ENCODE results near the gene ILK. TPM values are rescaled to one million over a fixed set of nuclear protein-coding genes. Genes with fewer than 3 reads are reported as not detected.

ILK gene
- total and polyA plus RNA-seq, 10 of the 15 experiments (the other 5 are each of a cell fraction or from before 2014, with no cell fraction given): 51.8 to 163 (median 92.0) TPM

DNA sequence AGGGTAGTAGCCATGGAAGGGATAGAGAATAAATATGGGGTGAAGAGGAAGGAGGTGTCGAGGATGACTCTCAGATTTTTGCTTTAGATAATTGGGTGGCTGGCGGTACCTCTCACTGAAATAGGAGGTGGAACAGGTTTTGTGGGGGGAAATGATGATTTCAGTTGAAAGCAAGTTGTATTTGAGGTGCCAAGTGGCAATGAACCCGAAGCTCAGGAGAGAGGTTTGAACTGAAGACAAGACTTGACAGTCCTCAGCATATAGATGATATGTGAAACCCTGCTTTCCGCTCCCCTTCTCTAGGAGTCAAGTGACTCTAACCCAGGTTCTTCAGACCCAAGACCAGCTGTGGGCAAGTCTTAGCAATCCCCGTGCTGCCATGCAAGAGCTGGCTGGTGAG is 33.9 kb upstream of the ILK start (continued):
- TF ChIP-seq, protein P1, sequence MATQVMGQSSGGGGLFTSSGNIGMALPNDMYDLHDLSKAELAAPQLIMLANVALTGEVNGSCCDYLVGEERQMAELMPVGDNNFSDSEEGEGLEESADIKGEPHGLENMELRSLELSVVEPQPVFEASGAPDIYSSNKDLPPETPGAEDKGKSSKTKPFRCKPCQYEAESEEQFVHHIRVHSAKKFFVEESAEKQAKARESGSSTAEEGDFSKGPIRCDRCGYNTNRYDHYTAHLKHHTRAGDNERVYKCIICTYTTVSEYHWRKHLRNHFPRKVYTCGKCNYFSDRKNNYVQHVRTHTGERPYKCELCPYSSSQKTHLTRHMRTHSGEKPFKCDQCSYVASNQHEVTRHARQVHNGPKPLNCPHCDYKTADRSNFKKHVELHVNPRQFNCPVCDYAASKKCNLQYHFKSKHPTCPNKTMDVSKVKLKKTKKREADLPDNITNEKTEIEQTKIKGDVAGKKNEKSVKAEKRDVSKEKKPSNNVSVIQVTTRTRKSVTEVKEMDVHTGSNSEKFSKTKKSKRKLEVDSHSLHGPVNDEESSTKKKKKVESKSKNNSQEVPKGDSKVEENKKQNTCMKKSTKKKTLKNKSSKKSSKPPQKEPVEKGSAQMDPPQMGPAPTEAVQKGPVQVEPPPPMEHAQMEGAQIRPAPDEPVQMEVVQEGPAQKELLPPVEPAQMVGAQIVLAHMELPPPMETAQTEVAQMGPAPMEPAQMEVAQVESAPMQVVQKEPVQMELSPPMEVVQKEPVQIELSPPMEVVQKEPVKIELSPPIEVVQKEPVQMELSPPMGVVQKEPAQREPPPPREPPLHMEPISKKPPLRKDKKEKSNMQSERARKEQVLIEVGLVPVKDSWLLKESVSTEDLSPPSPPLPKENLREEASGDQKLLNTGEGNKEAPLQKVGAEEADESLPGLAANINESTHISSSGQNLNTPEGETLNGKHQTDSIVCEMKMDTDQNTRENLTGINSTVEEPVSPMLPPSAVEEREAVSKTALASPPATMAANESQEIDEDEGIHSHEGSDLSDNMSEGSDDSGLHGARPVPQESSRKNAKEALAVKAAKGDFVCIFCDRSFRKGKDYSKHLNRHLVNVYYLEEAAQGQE (IDR thresholded peaks at IDR 0.05; ENCODE audit: low read depth, low read length): no peak
- TF ChIP-seq MYB (IDR thresholded peaks at IDR 0.05; ENCODE audit: borderline replicate concordance, low read depth, low read length): no peak

DNA sequence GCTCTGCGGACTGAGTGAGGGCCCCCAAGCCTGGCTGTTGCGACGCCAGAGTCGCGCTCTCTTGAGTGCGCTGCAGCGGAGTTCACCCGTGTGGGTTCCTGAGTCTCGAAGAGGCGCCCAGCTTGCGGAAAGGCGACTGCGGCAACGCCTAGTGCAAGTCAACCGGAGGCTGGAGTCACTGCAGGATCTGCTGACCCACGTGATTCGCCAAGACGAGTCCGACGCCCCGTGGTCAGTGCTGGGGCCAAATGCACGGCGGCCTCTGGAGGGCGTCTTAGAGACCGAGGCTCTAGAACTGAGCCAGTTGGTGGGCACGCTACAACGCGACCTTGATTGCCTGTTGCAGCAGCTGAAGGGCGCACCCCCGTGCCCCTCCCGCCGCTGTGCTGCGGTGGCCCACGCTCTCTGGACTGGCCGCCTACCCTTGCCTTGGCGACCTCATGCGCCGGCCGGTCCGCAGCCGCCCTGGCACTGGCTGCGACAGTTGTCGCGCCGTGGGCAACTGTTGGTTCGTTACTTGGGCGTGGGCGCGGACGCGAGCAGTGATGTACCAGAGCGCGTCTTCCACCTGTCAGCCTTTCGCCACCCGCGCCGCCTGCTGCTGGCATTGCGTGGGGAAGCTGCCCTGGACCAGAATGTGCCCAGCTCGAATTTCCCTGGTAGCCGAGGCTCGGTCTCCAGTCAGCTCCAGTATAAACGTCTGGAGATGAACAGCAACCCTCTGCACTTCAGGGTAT is 32.7 kb upstream of the ILK start:
- H3K4me1 ChIP-seq (ENCODE audit: control insufficient read depth, insufficient read depth, low read length): no peaks in the 10 kb centered on the region
- intact Hi-C loops (cut with micrococcal nuclease; ENCODE audit: unreplicated experiment) (no loop called here), in situ Hi-C loops (cut with MboI) (no loop called here)
- SMC1A ChIA-PET (ENCODE audit: uncharacterized antibody, unreplicated experiment): no interaction called here
- BruUV-seq (replicated peaks): no TSS peak
- no peak overlapping the region for H2AFZ ChIP-seq (ENCODE audit: control insufficient read depth, low read depth, low read length)
- RAD21 ChIA-PET (ENCODE audit: unreplicated experiment): no interaction called here
- H3K4me2 ChIP-seq (ENCODE audit: control insufficient read depth, insufficient read depth): no peak overlapping the region
- WGBS (ENCODE audit: insufficient coverage, insufficient replicate concordance, low lambda C conversion rate, missing lambda C conversion rate): 97% methylated on average over 55 of the region's 62 CpGs
- H3K4me3 ChIP-seq: no peak overlapping the region
- H3K27ac ChIP-seq (ENCODE audit: control insufficient read depth, insufficient read depth): no peak overlapping the region
- no peaks in the 10 kb centered on the region for H4K20me1 ChIP-seq (ENCODE audit: control insufficient read depth, insufficient read depth)
- TF ChIP-seq WRNIP1 (IDR thresholded peaks at IDR 0.05; ENCODE audit: borderline replicate concordance, low read depth, low read length) (no peak), POLR2A (IDR thresholded peaks at IDR 0.05; ENCODE audit: low read depth, low read length) (0 out of 2 replicates have a peak, but pooled peaks have one; percentile 29)
- no peaks in the 10 kb centered on the region for H3K9me3 ChIP-seq (replicated peaks; ENCODE audit: control insufficient read depth, insufficient read depth, low read length)
- H3K9ac ChIP-seq (ENCODE audit: control insufficient read depth, insufficient read depth, low read length): no peak overlapping the region
- H3K36me3 ChIP-seq (ENCODE audit: control insufficient read depth in 2 of 2, insufficient read depth in 2 of 2, low read length in 1 of 2): peaks cover 0 to 1% of the 10 kb centered on the region in 2 experiments; a peak in 1 of 4 replicates
- no peak for ATAC-seq
- DNase-seq (ENCODE audit: low read depth, low spot score): no peak
- CTCF ChIA-PET: no interaction called here
- POLR2A ChIA-PET: no interaction called here
- FAIRE-seq: no peak
- no peaks in the 10 kb centered on the region for H3K27me3 ChIP-seq (replicated peaks in 1 of 2; ENCODE audit: control insufficient read depth in 2 of 2, insufficient read depth in 2 of 2, low read length in 1 of 2)
- H3K79me2 ChIP-seq (ENCODE audit: control insufficient read depth, insufficient read depth, low read length): no peaks in the 10 kb centered on the region

Data from GM12878 (cell line).